GM12874 (cell line): ENCODE data around the gene HTRA3.

ENCODE experiments used
- CTCF ChIP-seq: IDR thresholded peaks from 2 replicates; pipeline ENCODE4 v1.5.1; 2011; ENCODE audit warnings: low read depth, mild to moderate bottlenecking, control low read depth, low read length, moderate library complexity; ENCODE audit not compliant: insufficient read depth

The HTRA3 gene

GRCh38 chr4:8239661-8240060 lies 29.9 kb upstream of the HTRA3 start:
- no peak for TF ChIP-seq CTCF

DNA sequence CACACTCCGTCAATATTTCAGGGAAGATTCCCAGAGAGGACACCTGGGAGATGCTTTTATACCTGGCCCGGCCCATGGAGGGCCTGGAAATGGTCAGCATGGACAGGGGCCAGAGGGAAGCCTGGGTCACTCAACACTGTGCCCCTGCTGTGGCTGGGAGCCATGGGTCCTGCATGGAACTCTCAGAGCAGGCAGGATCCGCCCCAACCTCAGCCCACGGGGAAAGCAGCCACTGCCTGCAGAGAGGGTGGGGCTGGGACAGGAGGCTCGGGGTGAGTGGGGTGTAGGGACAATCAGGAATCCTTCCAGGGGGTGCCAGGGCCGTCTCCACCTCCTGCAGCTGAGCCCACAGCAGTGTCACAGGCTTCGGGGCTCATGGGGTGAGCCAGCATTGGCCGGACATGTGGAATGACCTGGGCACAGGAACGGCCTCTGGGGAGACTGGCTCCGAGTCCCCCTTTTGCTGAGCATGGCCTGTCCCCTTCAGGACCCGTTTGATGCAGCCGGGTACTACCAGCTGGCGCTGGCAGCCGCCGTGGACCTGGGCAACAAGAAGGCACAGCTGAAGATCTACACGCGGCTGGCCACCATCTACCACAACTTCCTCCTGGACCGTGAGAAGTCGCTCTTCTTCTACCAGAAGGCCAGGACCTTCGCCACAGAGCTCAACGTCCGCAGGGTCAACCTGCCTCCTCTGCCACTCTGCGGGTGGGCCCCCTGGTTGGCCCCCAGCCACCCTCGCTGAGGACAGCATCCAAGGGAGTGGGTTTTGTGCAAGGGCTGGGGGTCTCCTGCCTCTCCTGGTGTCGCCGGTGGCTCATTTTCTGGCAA lies 29.1 kb upstream of the HTRA3 start:
- no peak for TF ChIP-seq CTCF

DNA sequence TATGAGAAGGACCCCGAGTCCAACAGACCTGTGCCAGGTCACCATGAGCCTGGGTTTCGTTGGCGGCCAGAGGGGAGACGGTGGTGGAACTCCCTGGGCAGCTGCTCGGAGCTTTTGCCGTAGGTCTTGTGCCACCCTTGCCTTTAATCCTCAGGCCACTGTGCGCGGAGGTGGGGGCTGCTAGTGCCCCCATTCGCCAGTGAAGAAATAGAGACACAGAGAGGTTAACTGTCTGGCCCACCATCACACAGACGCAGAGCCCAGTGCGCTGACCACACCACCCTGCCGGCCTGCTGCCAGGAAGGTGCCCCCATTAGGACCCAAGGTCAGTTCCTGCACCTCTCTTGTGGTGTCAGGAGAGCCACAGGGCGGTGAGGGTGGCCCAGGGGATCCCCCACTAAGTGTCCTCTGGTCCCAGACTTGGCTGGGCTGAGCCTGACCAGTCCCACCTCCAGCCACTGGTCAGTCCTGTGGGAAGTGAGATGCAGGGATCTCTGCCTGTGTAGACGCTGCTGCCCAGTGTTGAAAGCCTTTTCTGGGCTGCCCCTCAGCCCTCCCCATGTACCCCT lies 28.3 kb upstream of the HTRA3 start:
- TF ChIP-seq CTCF = no peak

- TF ChIP-seq CTCF = peak; percentile 95
Observed at GRCh38 chr4:8241895-8242696, 27.5 kb upstream of the HTRA3 start.

DNA sequence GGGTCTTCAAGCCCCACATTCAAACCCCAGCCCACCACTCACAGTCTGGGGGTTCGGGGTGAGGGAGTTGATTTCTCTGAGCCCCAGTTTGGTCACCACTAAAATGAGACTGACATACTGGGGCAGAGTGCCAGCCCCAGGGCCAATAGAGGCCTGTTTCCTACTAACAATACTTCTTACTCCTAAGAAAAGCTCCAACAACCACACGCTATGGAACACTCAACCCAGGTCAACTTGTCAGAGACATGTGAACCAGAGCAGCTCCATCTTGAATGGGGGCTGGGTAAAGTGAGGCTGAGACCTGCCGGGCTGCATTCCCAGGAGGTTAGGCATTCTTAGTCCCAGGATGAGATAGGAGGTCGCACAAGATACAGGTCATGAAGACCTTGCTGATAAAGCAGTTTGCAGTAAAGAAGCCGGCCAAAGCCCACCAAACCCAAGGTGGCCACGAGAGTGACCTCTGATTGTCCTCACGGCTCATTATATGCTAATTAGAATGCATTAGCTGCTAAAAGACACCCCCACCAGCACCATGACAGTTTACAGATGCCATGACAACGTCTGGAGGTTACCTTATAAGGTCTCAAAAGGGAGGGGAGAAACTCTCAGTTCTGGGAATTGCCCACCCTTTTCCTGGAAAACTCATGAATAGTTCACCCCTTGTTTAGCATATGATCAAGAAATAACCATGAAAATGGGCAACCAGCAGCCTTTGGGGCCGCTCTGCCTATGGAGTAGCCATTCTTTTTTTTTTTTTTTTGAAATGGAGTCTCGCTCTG lies 26.6 kb upstream of the HTRA3 start:
- TF ChIP-seq CTCF = no peak

DNA sequence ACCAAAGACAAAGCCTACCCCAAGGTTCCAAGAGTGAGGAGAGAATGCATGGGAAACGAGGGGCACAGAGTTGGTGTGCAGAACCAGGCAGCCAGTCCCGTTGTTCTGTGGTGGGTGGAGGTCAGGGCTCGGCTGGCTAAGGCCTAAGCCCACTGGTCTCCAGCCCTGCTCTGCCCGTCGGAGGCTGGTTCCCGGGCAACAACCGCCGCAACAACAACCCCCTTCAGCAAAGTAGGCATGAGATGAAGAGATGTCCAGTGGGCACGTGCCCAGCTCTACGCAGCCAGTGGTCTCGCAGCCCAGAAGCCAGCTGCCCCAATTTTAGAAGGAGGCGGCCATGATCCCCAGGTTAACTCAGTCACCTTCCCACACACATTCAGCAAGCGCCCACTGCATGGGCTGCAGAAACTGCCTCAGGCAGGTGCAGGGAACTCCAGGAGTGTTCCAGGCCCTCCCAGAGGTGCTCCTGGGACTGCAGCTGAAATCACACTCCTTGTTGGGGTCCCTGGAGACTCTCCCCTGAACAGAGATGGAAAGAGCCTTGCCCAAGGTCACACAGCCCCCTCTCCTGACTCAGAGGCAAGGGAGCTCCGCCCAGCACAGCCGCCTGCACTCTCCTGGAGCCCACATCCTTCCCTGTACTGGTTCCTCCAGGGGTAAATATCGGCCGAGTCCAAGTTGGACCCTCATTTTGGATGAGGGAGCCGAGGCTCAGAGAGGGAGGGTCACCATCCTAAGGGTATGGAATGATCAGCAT lies 25.4 kb upstream of the HTRA3 start:
- TF ChIP-seq CTCF = no peak
